HG03575 (cell line): Measurements from ENCODE around the gene F2R.

Source experiments
- ATAC-seq: cut with Tn5 transposase; IDR thresholded peaks from one replicate; pipeline ENCODE4 v1.9.1; 2021; ENCODE audit not compliant: unreplicated experiment, insufficient number of reproducible peaks, low FRiP score; ENCODE audit errors: extremely low read depth

The F2R gene

DNA sequence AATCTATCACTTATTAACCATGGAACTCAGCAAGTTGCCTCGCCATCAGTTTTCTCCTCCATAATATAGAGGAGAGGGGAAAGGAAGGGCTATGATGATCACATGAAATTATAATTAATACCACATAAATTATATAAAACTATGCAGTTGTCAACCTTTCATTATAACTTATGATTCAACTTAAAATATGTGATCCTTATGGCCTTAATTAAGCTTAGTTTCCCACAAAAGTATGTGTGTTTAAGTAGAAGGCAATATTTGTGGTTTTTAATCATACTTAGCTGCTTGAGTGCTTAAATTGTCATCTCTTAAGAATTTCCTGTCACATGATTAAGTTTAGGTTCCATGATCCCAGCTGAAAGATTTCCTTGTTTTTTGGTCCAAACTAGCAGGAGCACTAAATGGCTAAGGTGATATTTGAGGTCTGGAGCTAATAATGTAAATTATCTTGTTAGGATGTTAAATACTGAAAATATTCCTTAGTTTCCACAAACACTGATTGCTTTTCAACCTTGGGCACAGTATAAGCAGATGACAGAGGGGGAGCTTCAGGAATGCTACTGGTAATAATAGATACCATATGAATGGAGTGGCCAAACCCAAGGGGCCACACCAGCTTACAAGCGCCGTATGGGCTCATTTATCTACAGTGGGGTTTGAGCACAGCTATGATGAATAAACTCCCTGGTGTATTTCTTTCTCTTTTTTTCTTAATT is 26.4 kb upstream of the F2R start:
- no peak for ATAC-seq

DNA sequence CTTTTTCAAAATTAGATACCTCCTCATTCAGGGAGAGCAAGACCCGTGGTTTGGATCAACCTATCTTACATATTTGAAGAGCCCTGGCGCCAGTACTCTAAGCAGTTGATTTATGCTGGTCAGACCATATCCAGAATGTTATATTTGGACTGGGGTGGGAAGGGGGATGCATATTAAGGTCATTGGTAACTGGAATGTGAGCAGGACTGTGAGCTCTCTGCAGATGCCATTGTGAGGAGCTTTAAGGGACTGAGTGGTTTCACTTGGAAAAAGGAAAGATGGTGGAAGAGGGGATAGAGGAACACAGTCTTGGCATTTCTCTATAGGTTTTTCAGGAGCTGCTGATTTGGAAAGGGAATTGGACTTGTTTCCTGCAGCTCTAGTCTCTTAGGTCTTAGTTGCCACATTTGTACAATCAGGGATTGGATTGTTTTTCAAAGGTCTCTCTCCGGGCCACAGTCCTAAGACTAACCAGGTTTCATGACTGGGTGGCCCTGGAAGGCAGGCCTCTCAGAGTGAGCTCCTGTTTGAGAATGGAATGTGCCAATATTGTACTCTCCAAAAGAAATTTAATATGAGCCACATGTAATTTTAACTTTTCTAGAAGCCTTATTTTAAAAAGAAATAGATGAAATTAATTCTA is 25.8 kb upstream of the F2R start:
- ATAC-seq: no peak

- no peak for ATAC-seq
Measured at GRCh38 chr5:76690704-76691466, 25.0 kb upstream of the F2R start.

DNA sequence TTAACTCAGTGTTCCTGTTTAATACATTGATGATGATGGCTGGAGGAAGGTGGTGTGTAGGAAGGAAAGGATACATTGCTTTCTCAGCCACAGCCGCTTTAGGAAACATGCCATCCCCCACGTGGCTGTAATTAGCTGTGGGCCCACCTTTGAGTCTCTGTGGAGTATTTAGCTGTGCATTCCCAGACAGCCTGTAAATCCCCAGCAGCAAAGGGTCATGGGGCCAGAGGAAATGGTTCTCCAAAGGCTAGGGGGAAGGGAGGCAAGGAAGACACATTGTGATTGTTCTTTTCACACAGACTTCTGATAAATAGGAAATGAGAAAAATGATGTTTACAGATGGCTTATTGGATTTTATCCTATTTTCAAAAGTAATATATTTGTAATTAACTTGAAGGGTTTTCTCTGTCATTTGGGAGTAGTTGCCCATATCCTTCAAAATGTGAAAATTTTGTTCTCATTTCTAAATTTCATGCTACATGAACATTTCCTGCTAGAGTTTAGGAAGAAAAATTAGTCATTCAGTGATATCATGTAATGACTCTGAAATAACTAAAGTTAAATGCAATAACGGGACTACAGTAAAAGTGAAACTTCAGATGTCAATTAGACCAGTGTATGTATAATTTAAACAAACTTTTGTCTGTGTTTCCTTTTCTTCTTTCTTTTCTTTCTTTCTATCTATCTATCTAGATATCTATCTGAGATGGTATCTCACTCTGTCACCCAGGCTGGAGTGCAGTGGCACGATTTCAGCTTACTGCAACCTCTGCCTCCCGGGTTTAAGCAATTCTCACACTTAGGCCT is 24.3 kb upstream of the F2R start:
- ATAC-seq: no peak

- no peak for ATAC-seq
Measured at GRCh38 chr5:76692274-76692540, 23.7 kb upstream of the F2R start.

- no peak for ATAC-seq
Measured at GRCh38 chr5:76692651-76693050, 23.3 kb upstream of the F2R start.

- no peak for ATAC-seq
Measured at GRCh38 chr5:76693141-76693540, 22.8 kb upstream of the F2R start.

DNA sequence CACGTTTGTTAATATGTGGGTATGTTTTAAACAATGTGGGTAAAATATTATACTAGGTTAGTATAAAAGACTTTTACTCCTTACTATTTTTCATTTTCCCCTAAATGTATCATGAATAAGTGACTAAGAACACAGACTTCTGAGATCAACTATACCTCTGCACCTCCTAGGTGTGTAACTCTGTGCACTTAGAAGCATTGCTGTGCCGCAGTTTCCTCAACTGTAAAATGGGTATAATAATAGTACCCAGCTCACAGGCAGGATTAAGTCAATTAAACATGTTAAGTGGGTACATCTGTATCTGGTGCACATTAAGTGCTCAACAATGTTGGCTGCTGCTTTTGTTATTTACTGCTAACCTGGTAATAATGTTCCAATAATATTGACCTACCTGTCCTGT is 21.6 kb upstream of the F2R start:
- ATAC-seq: no peak

- ATAC-seq: no peak
Measured at GRCh38 chr5:76695346-76695745, 20.6 kb upstream of the F2R start.

DNA sequence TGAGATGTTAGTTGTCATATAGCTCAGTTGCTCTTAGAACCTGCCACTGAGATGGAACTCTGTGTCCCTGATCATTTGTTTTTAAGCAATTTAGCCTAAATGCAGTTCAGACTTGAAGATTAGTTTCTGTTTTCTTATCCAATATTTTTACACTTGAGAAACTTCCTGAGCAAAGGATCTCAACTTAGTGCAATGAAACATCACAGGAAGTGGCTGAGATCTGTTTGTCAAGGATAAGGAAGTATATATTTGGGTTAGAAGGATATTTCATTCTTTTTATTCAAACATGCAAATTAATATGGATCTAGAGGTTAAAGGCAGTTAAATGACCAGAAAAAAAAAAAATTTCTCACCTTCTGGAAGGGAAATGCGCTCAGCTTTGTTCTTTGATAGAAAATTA is 19.7 kb upstream of the F2R start:
- ATAC-seq: no peak

DNA sequence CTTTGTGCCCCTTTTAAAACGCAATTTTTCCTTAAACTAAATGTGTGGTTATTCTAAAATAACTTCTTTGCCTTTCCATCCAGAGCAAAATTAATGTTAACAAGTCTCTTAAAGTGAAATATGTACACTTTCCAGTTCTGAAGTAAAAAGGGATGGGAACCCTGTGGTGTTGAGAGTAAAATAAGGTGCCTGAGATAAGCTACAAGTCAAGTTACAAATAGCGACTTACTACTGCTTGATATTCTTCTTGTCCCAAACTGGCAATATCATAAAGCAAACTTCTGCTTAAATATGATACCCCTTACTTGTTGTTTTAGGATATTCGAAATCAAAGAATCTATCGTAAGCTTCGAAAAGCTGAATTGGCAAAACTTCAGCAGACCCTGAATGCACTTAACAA is 18.3 kb upstream of the F2R start:
- no peak for ATAC-seq

DNA sequence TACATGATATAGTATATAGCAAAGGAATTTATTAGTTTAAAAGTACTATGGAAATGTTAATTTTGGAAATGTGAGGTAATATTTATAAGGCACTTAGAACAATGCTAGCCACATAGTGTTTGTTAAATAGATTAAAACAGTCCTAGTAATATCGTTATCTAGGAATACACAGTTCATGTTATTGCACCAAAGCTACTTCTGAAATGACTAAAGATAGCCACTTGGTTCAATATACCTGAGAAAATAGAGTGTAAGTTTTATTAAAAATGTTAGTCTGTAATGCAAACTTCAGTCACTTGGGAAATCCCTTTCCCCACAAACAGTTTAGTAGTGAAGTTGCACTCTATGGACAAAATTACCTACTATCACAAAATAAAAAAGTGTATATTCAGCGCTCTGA is 15.4 kb upstream of the F2R start:
- ATAC-seq: no peak

DNA sequence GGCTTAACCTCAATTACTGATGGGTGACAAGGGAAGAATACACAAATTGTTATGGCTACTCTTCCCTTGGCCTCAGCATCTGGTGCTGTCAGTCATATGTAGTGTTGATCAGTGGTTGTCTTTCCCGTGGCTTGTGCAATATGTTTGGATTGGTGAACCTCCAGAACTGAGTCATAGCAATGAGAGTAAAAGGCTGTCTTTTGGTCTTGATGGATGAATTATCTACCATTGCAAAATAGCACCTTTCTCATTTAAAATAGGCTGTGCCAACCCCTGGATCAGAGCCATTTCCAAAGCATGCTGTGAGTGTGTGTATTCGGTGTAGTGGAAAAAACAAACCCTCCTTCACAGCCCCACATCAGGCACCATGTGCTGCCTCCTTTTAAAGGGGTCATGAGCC is 14.6 kb upstream of the F2R start:
- ATAC-seq: no peak

DNA sequence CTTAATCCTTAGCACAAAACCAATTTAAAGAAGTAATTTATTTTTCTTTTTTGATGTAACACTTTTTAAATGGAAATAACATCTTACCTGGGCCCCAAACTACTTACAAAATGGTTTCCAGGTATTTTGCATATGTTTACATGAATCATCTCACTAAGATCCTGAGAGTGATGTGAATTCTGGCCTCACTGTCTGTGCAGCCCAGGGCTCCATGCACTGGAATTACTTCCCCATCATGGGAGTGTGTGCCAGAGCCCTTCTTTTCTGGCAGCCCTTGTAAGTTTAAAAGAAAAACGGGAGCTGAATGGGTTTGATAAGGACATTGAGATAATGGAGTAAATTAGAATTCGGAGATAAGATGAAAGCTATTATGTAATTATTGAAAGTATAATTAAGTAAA is 12.2 kb upstream of the F2R start:
- no peak for ATAC-seq

DNA sequence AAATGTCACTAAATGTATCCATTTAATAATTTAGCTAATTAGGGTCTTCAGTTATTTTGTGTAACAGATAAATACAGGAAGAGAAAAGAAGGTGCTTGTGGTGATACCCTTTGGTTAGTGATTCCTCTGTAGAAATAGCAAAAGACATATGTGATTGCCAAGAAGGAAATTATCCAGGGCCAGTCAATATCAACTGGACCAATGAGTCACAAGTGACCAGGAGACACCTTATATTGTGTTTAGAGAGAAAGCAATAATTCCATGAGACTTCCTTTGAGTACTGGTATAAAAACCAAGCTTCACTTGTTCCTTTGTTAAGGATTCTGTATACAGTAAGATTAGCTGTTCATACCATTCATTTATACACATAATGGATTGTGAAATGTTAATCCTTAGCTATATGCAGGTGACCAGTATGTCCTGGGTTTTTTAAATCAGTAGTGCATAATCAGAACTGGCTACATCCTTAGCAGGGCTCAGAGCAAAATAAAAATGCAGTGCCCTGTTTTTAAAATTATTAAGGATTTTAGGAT is 11.7 kb upstream of the F2R start:
- no peak for ATAC-seq

DNA sequence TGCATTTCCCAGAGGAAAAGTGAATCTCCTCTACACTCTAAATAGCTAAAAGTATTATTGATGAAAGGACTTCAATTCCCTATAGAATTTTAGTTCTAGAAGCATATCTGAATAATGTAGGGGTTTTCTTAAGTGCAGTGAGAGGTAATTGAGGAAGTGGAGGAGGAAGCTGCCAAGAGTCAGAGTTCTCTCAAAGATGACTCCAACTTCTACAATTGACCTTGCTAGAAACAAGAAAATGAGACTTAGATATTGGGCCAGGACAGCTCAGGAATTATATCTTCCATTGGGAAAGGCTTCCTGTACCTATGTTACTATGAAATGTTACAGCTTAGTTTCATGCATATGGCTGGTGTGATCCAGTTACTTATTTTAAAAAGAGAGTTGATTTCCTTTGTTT is 10.4 kb upstream of the F2R start:
- no peak for ATAC-seq

GRCh38 chr5:76709762-76710161 is 6.2 kb upstream of the F2R start:
- ATAC-seq: no peak

DNA sequence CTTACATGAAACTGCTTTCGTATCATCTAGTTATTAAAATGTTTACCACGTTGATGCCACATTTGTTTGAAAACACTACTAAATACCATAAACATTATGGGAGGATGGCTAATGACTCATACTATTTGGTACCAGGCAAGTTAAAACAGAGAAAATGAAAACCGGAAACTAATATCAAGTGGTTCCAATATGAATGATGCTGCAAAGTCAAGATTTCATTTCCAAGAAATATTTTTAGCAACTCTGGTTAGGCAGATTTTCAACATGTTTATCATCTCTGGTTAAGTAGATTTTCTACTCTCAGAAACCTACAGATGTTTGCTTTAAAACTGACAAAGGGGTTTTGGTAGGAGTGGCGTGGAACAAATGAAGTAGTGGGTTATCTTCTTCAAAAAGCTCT is 4.9 kb upstream of the F2R start:
- no peak for ATAC-seq

- no peak for ATAC-seq
Measured at GRCh38 chr5:76714751-76715485, 1.0 kb upstream of the F2R start.
